NK-92 (cell line): ENCODE results near the gene SPAG9.

Source experiments
- DNase-seq: peaks from one replicate; lab custom pipeline; 2025; ENCODE audit not compliant: unreplicated experiment; lab: John Stamatoyannopoulos, UW

The SPAG9 gene

DNA sequence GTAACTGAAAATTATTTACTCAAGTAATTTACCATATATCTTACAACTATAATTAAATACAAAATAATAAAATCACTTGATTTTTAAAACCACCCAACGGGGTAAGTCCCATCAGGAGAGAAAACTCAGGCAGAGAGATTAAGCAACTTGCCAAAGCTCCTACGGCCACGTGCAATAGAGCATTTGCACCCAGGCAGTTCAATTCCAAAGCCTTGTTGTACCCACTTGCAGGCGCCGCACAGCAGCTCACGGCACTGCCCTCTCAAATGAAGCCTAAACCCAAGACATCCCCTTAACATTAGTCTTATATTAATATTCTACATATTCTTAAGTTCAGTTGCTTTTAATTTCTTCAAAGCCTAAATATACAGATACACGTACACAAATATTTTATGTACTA is 75.7 kb downstream of the SPAG9 start:
- no peak for DNase-seq

DNA sequence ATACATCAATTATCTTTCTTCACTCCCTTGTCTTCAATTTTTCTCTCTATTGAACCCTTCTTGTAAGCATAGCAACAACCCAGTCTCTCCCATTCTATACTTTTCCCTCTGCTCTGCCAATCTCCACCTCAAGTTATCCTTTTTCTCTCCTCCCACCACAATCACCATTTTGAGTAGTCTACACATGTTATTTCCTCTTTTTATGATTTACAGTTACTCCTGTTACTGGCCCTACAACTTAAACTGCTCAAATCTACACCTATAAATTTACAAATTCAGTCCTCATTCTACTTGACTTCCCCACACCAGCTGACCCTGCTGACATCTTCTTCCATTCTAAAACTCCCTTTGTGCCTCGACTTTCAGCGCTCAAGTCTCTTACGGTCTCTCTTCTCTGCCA is 84.6 kb downstream of the SPAG9 start:
- no peak for DNase-seq

DNA sequence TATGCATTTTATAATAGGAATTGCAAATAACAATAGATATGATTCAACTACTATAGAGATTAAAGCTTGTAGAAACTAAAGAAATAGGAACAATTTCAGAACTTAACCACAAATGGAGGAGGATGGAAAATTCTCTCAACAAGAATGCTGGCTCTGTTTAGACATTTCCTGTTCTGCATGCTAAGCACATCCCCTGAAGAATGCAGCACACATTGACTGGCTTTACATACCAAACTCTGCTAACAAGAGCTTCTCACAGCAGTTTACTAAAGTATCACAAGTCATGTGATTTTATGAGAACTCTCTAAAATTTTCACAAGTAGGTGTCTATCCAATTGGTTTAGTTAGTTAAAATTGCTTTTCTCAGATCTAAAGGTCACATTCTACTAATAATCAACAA is 85.2 kb downstream of the SPAG9 start:
- no peak for DNase-seq

DNA sequence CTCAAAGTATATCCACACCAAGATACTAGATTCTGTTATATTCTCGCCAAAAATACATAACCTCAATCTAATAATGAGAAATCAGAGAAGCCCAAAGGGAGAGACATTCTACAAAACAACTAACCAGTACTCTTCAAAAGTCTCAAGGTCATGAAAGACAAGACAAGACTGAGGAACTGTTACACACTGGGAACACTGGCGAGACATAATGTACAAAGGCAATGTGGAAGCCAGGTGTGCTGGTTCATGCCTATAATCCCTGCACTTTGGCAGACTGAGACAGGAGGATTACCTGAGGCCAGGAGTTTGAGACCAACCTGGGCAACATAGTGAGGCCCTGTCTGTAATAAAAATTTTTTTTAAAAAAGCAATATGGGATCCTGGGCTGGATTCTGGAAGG is 85.9 kb downstream of the SPAG9 start:
- DNase-seq = no peak

DNA sequence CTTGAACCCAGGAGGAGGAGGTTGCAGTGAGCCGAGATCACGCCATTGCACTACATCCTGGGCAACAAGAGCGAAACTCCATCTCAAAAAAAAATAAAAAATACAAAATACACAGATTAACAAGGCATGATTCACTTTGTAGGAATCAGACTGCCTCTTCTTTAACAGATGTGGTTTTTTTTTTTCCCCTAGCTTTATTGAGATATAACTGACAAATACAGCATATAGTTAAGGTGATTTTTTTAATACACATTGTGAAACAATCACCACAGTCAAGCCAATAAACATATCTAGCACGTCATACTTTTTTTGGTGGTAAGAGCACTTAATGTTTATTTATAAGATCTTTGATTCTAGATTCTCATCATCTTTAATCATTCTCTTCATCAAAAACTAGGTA is 87.8 kb downstream of the SPAG9 start:
- no peak for DNase-seq

DNA sequence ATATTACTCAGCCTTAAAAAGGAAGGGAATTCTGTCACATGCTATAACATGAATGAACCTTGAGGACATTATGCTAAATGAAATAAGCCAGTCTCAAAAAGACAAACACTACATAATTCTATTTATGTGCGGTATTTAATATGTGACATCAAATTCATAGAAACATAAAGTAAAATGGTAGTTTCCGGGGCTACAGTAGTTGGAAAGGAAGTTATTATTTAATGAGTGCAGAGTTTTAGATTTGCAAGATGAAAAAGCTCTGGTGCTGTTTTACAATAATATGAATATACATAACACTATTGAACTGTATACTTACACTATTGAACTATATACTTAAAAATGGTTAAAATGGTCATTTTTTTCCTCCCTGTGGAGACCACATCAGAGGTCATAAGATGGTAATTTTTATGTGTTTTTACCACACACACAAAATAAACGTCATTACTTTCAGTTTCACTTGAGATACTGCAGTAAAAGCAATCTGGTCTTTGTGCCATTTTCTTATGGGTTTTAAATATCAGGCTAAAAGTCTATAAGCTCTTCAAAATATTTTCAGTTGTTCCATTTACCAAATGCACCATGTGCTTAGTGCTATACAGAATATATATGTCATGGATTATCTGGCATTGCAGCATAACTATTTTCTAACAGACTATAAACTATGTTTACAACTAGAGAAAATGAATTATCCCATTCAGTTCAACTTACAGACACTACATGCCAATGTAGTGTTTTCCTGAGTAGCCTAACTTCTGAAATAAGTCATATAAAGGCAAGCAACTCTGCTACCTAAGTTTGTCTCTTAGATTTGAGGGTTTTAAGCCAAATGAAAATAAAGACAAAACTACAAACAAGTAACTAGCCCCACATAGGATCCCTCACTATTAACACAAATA is 90.9 kb downstream of the SPAG9 start:
- no peak for DNase-seq

DNA sequence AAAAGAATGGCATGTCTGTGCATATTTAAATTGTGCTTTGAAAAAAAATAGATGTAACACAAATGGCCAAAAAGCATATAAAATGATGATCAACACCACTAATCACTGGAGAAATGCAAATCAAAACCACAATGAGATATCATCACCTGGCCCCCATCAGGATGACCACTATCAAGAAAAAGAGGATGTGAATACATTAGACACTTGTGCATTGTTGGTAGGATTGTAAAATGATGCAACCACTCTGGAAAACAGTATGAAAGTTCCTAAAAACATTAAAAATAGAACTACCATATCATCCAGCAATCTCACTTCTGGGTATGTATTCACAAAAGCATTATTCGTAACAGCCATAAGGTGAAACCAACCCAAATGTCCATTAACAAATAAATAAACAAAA is 91.5 kb downstream of the SPAG9 start:
- no peak for DNase-seq

DNA sequence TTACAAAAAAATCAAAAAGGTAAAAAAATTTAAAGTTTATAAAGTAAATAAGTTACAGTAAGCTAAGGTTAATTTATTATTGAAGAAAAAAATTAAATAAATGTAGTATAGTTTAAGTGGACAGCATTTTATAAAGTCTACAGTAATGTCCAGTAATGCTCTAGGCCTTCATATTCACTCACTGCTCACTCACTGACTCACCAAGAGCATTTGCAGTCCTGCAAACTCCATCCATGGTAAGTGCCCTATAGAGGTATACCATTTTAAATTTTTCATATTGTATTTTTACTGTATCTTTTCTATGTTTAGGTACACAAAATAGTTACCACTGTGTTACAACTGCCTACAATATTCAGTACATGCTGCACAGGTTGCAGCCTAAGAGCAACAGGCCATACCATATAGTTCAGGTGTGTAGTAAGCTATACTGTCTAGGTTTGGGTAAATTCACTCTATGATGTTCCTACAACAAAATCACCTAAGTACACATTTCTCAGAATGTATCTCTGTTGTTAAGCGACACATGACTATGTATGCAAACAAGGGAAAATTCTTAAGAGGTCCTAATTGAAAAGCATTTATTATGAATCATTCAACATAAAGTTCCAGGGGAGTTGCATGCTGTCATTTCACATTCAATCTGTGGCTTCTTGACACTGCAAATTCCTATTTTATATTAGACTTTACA is 92.3 kb downstream of the SPAG9 start:
- no peak for DNase-seq

DNA sequence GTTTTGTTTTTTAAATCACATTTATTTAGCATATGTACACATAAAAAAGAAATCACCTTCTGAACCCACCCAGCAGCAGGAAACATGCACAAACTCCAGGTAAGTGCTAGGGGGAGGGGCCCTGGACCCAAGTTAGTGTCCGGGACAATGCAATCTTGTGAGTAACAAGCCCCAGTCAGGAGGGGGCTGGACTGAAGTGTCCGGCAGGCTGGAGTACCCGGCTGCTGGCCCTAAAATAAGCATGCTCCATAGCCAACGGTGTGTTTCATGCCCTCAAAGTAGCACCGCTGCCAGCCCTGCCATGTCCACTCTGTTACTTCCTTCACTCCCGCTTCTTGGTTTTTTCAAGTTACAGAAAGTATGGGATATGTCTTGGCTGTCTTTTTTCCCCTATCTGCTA is 102.1 kb downstream of the SPAG9 start:
- DNase-seq = no peak

DNA sequence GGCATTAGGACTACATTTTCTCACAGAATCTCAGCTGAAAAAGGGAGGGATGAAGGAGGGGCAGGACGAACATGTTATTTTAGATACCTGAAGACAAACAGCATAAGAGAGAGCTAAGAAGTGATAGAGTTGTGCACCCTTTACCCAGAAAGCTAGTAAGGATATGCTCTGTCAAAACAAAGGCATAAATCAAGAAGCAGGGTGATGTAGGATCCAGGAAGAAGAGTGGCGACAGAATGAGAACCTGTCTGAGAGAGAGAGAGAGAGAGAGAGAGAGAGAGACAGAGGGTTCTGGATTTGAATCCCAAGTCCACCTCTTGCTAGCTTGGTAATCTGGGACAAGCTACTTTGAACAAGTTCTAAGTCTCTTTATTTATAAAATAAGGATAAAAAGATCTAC is 103.4 kb downstream of the SPAG9 start:
- no peak for DNase-seq

DNA sequence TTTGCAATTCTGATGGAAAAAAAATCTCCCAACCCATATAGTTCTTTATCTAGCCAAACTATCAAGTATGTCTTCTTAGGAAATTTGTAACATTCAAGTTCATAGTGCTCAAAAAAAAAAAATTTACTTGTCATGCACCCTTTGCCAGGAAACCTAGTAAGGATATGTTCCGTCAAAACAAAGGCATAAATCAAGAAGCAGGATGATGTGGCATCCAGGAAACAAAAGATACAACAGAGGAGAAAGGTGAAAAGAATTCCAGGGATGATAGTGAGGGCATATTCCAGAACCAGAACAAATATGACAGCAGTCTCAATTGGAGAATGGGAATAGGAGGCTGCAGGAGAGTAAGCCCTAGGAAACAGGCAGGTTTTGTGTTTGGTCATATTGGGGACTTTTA is 104.6 kb downstream of the SPAG9 start:
- no peak for DNase-seq

DNA sequence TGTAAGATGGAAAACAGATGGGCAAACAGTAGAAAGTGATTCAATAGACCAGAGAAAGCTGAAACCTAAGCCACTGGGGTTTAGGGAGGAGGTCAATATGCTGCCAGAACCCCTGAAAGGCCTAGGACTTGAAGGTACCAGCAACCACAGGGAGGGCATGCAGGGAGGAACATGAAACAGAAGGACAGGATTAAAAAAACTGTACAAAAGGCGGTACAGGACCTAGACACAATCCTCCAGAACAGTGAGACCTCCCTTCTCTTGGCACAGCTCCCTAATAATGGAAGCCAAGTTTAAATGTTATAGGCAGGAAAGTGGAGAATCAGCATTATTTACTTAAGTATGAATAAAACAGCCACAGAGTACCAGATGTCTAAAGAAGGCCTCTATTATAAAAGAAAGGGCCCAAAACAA is 105.5 kb downstream of the SPAG9 start:
- no peak for DNase-seq

DNA sequence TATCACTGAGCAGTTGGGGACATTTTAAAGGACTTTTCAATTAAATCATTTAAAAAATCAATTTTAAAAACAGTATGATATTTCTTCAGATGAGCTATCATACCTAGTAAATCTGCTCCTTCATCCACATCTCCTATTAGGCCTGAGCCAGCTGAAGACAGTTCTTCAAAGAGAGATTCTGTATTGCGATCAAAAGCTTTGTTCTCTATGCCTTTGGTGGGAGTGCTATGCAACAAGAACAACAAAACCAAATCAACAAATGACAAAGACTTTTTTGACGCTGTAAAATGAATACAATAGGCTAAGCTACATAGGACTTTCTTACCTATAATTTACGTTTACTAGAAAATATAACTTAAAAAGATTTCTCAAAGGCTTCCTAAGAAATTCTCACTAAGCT is 106.5 kb downstream of the SPAG9 start:
- DNase-seq = no peak

DNA sequence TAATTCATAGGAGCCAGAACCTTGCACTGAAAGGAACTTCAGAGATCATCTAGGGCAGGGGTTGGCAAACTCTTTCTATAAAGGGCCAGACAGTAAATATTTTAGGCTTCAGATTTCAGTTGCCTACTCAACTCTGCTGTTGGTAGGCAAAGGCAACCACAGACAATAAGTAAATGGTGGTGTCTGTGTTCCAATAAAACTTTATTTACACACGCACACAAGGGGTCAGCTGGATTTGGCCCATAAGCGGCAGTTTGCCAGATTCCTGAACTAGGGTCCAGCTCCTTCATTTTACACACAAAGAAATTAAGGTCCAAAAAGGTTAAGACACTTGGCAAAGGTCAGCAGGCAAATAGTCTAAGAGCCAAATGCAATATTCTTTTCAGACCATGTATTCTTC is 107.3 kb downstream of the SPAG9 start:
- no peak for DNase-seq

DNA sequence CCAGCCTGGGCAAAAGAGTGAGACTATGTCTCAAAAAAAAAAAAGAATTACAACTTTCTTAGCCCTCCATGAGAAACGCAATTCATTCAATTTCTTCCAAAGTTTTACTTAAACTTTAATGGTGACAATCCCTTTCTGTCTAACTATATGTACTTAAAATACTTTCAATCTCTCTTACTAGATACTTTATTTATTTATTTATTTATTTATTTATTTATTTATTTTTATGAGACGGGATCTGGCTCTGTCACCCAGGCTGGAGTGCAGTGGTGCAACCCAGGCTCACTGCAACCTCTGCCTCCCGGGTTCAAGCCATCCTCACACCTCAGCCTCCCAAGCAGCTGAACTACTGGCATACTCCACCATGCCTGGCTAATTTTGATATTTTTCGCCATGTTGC is 108.1 kb downstream of the SPAG9 start:
- no peak for DNase-seq

DNA sequence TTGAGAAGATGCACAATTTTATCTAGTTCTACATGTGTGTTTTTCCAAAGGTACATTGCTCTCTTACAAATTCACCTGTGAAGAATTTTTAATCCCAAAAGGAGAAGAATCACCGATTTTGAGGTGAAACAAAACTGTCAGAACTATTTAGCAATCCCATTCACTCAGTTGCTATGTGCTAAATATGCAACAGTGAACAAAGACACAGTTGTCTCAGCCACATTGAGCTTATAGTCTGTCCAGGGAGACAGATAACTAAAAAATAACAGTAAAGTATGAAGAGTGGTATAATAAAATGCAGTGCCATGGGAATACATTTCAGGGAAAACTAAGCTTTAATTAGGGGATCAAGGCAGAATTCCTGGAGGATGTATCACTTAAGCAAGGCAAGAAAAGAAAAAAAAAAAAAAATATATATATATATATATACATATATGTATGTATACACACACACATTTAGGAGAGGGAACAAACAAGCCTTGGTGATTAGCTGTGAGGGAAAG is 110.4 kb downstream of the SPAG9 start:
- DNase-seq = no peak

DNA sequence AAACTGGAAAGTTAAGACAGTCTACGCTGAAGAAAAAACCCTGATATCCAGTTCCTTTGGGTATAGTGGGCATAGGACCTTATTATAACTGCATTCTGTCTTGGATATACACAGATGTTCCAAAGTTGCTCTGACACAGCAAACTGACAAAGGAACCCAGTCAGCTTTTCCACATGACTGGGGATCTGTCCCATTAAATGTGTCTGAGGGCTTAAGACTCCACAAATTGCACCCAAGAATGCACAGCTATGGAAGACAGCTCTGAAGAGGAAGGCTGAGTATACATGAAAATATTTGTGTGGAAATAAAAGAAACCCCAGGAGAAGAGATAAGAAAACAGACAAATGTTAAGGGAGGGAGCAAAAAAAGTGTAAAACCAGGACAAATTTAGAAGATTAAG is 114.1 kb downstream of the SPAG9 start:
- DNase-seq = no peak

DNA sequence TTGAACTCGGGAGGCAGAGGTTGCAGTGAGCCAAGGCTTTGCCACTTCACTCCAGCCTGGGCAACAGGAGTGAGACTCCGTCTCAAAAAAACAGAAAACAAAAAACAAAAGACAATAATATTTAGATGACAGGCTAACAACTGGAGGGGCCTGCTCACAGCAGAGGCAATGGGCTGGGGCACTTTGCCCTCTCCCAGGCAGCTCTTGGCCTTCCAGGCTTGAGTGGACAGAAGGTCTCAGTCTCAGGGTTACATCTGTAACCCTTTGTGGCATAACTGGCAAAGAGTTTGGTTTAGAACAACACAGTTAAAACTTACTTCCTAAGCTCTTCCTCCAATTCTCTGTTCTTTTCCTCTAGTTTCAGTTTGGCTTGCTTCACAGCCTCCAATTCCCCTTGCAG is 114.9 kb downstream of the SPAG9 start:
- DNase-seq = no peak

DNA sequence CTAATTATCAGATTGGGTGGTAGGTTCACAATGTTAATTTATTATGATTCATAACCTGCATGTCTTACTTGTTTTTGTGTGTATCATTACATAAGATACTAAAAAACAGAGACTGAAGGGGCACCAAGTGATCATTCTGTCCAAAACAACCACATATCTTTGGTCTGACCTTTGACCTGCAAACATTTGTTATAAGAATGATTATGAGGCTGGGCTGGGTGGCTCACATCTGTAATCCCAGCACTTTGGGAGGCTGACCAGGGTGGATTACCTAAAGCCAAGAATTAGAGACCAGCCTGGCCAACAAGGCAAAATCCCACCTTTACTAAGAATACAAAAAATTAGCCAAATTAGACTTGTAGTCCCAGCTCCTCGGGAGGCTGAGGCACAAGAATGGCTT is 116.4 kb downstream of the SPAG9 start:
- no peak for DNase-seq

DNA sequence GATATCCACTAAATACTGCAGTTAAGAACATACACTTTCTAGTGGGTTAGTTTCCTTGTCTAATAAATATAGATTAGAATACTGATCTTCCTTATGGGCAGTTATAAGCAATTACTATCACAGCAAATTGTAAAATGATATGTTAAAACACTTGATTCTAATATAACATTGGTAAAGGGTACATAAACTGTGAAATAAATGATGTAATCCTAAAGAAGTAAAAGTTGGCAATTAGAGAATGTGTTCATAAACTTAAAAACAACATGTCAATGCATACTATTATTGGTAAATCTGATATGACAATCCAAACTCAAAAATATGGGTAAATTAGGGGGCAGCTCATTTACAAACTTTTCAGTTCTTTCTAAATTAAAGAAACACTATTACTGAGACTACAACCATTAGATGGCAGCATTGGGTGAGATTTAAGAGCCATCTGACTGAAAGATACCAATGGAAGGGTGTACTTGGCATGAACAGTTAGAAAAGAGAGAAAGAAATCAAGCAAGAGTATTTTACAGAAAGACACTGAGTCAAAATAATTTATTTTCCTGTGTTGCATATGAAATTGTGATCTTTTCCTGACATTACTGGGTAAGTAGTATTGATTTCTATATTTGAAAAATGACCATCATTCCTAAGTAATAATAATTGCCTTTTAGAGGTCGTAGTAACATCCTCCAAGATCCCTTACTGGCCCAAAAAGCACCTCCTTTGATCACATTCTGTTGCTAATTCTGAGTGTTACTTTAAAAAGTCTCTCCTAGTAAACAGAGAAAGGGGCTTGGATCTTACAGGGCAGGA is 119.6 kb downstream of the SPAG9 start:
- DNase-seq = no peak

DNA sequence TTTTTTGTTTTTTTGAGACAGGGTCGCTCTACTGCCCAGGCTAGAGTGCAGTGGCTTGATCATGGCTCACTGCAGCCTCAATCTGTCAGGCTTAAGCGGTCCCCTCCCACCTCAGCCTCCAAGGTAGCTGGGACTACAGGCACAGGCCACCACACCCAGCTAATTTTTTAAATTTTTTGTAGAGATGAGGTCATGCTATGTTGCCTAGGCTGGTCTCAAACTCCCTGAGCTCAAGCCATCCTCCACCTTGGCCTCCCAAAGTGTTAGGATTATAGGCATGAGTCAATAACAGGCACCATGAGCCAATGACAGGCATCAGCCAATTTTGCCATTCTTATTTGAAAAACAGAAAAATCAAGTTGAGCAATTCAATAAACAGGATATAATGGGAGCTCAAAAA is 125.0 kb downstream of the SPAG9 start:
- DNase-seq = no peak

DNA sequence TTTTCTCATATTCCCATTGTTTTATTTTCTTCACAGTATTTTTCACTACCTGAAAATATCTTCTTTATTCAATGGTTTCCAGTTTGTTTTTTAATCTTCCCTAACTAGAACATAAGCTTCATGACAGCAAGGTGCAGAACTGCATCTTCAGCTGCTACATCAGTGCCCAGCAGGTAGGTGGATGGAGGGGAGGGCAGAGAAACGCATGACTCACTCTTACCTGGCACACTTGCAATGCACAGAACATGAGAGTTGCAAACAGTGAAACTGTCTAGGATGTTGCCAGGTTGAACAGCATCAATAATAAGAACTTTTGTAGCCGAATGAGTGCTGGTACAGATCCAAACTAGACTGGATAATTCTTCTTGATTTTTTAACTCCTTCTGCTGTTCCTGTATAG is 127.1 kb downstream of the SPAG9 start:
- no peak for DNase-seq
